ENCODE data around the gene PPP1R12B.
"Not testable (repeated sequence)": the region's sequence is repeated elsewhere in the genome, so short reads cannot be mapped to it uniquely, and the experiment has no call there.

PPP1R12B gene

GRCh38 chr1:202349206-202349928 is 868 bp downstream of the PPP1R12B start:
- peak; percentile 21 for DNase-seq

- no peak for DNase-seq
Observed at GRCh38 chr1:202351725-202352124, 3.2 kb downstream of the PPP1R12B start.

GRCh38 chr1:202352583-202353197 is 4.2 kb downstream of the PPP1R12B start:
- not testable (repeated sequence) for DNase-seq

- DNase-seq: no peak
Observed at GRCh38 chr1:202355944-202356553, 7.5 kb downstream of the PPP1R12B start.

GRCh38 chr1:202357506-202357905 is 9.0 kb downstream of the PPP1R12B start:
- no peak for DNase-seq

GRCh38 chr1:202361224-202361623 is 12.7 kb downstream of the PPP1R12B start:
- DNase-seq: no peak

GRCh38 chr1:202361701-202362100 is 13.2 kb downstream of the PPP1R12B start:
- DNase-seq: no peak

- DNase-seq: no peak
Observed at GRCh38 chr1:202362212-202362611, 13.7 kb downstream of the PPP1R12B start.

- DNase-seq: no peak
Observed at GRCh38 chr1:202365092-202365815, 16.8 kb downstream of the PPP1R12B start.

GRCh38 chr1:202367271-202367670 is 18.8 kb downstream of the PPP1R12B start:
- no peak for DNase-seq

- not testable (repeated sequence) for DNase-seq
Observed at GRCh38 chr1:202370906-202371305, 22.4 kb downstream of the PPP1R12B start.

GRCh38 chr1:202374099-202374498 is 25.6 kb downstream of the PPP1R12B start:
- no peak for DNase-seq

- not testable (repeated sequence) for DNase-seq
Observed at GRCh38 chr1:202375175-202375574, 26.7 kb downstream of the PPP1R12B start.

- DNase-seq: no peak
Observed at GRCh38 chr1:202376247-202376646, 27.7 kb downstream of the PPP1R12B start.

GRCh38 chr1:202379884-202380529 is 31.5 kb downstream of the PPP1R12B start:
- not testable (repeated sequence) for DNase-seq

- not testable (repeated sequence) for DNase-seq
Observed at GRCh38 chr1:202380535-202380934, 32.0 kb downstream of the PPP1R12B start.

- not testable (repeated sequence) for DNase-seq
Observed at GRCh38 chr1:202381867-202382266, 33.4 kb downstream of the PPP1R12B start.

GRCh38 chr1:202395831-202396230 is 47.3 kb downstream of the PPP1R12B start:
- not testable (repeated sequence) for DNase-seq

GRCh38 chr1:202397256-202397655 is 48.8 kb downstream of the PPP1R12B start:
- no peak for DNase-seq

- not testable (repeated sequence) for DNase-seq
Observed at GRCh38 chr1:202398439-202398838, 49.9 kb downstream of the PPP1R12B start.

- not testable (repeated sequence) for DNase-seq
Observed at GRCh38 chr1:202401771-202402170, 53.3 kb downstream of the PPP1R12B start.

GRCh38 chr1:202403381-202403780 is 54.9 kb downstream of the PPP1R12B start:
- not testable (repeated sequence) for DNase-seq

- no peak for DNase-seq
Observed at GRCh38 chr1:202405928-202406327, 57.4 kb downstream of the PPP1R12B start.

Measured in CD4-positive, alpha-beta T cell treated with Interferon gamma for 1 hour (primary cell).